ENCODE results near the gene PRX.
"Not testable (repeated sequence)": the region's sequence is repeated elsewhere in the genome, so short reads cannot be mapped to it uniquely, and the experiment has no call there.

PRX gene

DNA sequence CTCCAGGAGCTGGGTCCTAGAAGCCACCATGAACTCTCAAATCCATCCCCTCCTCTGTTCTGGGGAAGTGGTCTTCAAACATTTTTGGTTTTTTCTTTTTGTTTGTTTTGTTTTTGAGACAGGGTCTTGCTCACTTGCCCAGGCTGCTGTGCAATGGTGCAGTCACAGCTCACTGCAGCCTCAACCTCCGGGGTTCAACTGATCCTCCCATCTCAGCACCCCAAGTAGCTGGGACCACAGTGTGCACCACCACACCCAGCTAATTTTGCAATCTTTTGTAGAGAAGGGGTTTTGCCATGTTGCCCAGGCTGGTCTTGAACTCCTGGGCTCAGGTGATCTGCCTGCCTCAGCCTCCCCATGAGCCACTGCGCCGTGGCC lies 45.4 kb upstream of the PRX start:
- Histone ChIP-seq H2AFZ (ENCODE audit: low read length) (no peak overlapping the region), H3K4me3 (ENCODE audit: low read depth, low read length, poor library complexity, severe bottlenecking) (no peak overlapping the region), H3K79me2 (ENCODE audit: insufficient read depth, low read length) (no peaks in the 10 kb centered on the region), H3F3A (ENCODE audit: insufficient read depth, low read length) (no peaks in the 10 kb centered on the region), H3K27ac (ENCODE audit: low read depth, low read length, poor library complexity, severe bottlenecking) (no peak overlapping the region), H4K20me1 (ENCODE audit: insufficient read depth, low read length) (no peaks in the 10 kb centered on the region), H3K36me3 (ENCODE audit: insufficient read depth, low read length) (no peaks in the 10 kb centered on the region), H3K4me1 (ENCODE audit: insufficient read depth, low read length, severe bottlenecking) (peaks cover 5% of the 10 kb centered on the region), H3K9ac (ENCODE audit: low read length) (no peak overlapping the region), H3K4me2 (ENCODE audit: low read length) (no peak overlapping the region), H3K9me3 (ENCODE audit: low read length) (no peaks in the 10 kb centered on the region), H3K9me2 (ENCODE audit: low read depth, low read length) (no peaks in the 10 kb centered on the region), H3K27me3 (ENCODE audit: insufficient read depth, low read length) (no peaks in the 10 kb centered on the region)
- TF ChIP-seq, protein P1, sequence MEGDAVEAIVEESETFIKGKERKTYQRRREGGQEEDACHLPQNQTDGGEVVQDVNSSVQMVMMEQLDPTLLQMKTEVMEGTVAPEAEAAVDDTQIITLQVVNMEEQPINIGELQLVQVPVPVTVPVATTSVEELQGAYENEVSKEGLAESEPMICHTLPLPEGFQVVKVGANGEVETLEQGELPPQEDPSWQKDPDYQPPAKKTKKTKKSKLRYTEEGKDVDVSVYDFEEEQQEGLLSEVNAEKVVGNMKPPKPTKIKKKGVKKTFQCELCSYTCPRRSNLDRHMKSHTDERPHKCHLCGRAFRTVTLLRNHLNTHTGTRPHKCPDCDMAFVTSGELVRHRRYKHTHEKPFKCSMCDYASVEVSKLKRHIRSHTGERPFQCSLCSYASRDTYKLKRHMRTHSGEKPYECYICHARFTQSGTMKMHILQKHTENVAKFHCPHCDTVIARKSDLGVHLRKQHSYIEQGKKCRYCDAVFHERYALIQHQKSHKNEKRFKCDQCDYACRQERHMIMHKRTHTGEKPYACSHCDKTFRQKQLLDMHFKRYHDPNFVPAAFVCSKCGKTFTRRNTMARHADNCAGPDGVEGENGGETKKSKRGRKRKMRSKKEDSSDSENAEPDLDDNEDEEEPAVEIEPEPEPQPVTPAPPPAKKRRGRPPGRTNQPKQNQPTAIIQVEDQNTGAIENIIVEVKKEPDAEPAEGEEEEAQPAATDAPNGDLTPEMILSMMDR (IDR thresholded peaks at IDR 0.05; ENCODE audit: low read length) = no peak
- TF ChIP-seq EZH2 (IDR thresholded peaks at IDR 0.05; ENCODE audit: borderline replicate concordance, low read length) = no peak

DNA sequence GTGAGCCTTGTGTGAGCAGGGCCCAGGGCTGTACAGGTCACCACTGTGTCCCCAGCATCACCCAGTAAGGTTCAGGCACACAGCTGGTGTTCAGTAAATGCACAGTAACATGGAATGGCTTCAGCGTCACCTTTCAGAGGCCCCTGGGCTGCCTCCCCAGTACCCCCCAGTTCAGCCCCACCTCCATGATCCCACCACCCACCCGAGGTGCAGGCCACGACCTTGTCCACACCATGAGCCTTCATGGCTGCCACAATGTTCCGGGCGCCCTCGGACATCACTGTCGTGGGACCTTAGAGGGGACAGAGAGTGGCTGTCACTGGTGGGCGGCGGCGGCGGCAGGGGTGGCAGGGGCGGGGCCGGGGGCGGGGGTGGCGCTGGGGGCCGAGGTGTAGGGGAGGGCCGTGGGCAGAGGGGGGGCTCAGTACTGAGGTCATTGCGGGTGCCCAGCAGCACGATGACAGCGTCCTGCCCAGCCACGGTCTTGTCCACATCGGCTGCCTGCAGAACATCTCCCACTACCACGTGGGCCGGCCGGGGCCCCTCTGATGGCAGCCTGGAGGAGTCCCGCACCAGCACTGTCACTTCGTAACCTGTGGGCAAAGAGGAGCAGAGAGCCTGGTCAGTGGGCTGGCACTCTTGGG lies 44.9 kb upstream of the PRX start:
- H3K4me1 ChIP-seq (ENCODE audit: insufficient read depth, low read length, severe bottlenecking) = peaks cover 5% of the 10 kb centered on the region
- no peaks in the 10 kb centered on the region for H4K20me1 ChIP-seq (ENCODE audit: insufficient read depth, low read length)
- no peak overlapping the region for H3K9ac ChIP-seq (ENCODE audit: low read length)
- H3K9me2 ChIP-seq (ENCODE audit: low read depth, low read length) = no peaks in the 10 kb centered on the region
- H2AFZ ChIP-seq (ENCODE audit: low read length) = no peak overlapping the region
- no peak overlapping the region for H3K27ac ChIP-seq (ENCODE audit: low read depth, low read length, poor library complexity, severe bottlenecking)
- no peak overlapping the region for H3K4me2 ChIP-seq (ENCODE audit: low read length)
- no peaks in the 10 kb centered on the region for H3F3A ChIP-seq (ENCODE audit: insufficient read depth, low read length)
- H3K27me3 ChIP-seq (ENCODE audit: insufficient read depth, low read length) = no peaks in the 10 kb centered on the region
- H3K79me2 ChIP-seq (ENCODE audit: insufficient read depth, low read length) = no peaks in the 10 kb centered on the region
- no peaks in the 10 kb centered on the region for H3K36me3 ChIP-seq (ENCODE audit: insufficient read depth, low read length)
- no peaks in the 10 kb centered on the region for H3K9me3 ChIP-seq (ENCODE audit: low read length)
- no peak overlapping the region for H3K4me3 ChIP-seq (ENCODE audit: low read depth, low read length, poor library complexity, severe bottlenecking)
- TF ChIP-seq EZH2 (IDR thresholded peaks at IDR 0.05; ENCODE audit: borderline replicate concordance, low read length) = no peak
- TF ChIP-seq, protein P1 (IDR thresholded peaks at IDR 0.05; ENCODE audit: low read length) = no peak

DNA sequence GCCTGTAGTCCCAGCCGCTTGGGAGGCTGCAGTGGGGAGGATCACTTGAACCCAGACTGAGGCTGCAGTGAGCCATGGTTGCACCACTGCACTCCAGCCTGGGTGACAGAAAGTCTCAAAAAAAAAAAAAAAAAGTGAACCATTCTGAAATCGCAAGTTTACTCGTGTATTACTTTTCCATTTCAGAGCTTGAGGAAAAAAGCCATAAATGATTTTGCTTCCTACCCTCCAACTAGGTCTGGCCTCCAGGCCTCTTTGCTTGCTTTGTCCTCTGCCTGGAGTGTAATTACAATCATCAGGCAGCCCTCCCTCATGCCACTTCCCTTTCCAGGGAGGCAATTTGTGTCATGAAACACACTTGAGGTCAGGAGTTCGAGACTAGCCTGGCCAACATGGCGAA lies 43.9 kb upstream of the PRX start:
- Histone ChIP-seq H3K4me1 (ENCODE audit: insufficient read depth, low read length, severe bottlenecking) (peaks cover 4% of the 10 kb centered on the region), H3K9me3 (ENCODE audit: low read length) (no peaks in the 10 kb centered on the region), H3K27ac (ENCODE audit: low read depth, low read length, poor library complexity, severe bottlenecking) (no peak overlapping the region), H3K79me2 (ENCODE audit: insufficient read depth, low read length) (no peaks in the 10 kb centered on the region), H4K20me1 (ENCODE audit: insufficient read depth, low read length) (no peaks in the 10 kb centered on the region), H3K27me3 (ENCODE audit: insufficient read depth, low read length) (no peaks in the 10 kb centered on the region), H3K36me3 (ENCODE audit: insufficient read depth, low read length) (no peaks in the 10 kb centered on the region), H2AFZ (ENCODE audit: low read length) (no peak overlapping the region), H3K9ac (ENCODE audit: low read length) (no peak overlapping the region), H3K4me2 (ENCODE audit: low read length) (no peak overlapping the region), H3K4me3 (ENCODE audit: low read depth, low read length, poor library complexity, severe bottlenecking) (no peak overlapping the region), H3K9me2 (ENCODE audit: low read depth, low read length) (no peaks in the 10 kb centered on the region), H3F3A (ENCODE audit: insufficient read depth, low read length) (no peaks in the 10 kb centered on the region)
- no peak for TF ChIP-seq EZH2 (IDR thresholded peaks at IDR 0.05; ENCODE audit: borderline replicate concordance, low read length)

DNA sequence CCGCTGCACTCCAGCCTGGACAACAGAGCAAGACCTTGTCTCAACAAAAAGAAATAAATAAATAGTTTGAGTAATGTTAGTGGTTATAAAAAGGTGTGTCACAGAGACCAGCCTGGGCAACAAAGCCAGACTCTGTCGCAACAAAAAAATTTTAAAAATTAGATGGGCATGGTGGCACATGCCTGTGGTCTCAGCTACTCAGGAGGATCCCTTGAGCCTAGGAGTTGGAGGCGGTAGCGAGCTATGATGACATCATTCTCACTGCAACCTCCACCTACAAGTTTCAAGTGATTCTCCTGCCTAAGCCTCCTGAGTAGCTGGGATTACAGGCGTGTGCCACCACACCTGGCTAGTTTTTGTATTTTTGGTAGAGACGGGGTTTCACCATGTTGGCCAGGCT lies 40.8 kb upstream of the PRX start:
- H3K36me3 ChIP-seq (ENCODE audit: insufficient read depth, low read length); H3K9ac ChIP-seq (ENCODE audit: low read length); H3K27ac ChIP-seq (ENCODE audit: low read depth, low read length, poor library complexity, severe bottlenecking); H2AFZ ChIP-seq (ENCODE audit: low read length); H3K9me2 ChIP-seq (ENCODE audit: low read depth, low read length); H3K4me3 ChIP-seq (ENCODE audit: low read depth, low read length, poor library complexity, severe bottlenecking); H3F3A ChIP-seq (ENCODE audit: insufficient read depth, low read length); H3K79me2 ChIP-seq (ENCODE audit: insufficient read depth, low read length); H4K20me1 ChIP-seq (ENCODE audit: insufficient read depth, low read length); H3K4me2 ChIP-seq (ENCODE audit: low read length); H3K9me3 ChIP-seq (ENCODE audit: low read length); H3K27me3 ChIP-seq (ENCODE audit: insufficient read depth, low read length); H3K4me1 ChIP-seq (ENCODE audit: insufficient read depth, low read length, severe bottlenecking): not testable (repeated sequence)

Data from OCI-LY1 (cell line).